CD14-positive monocyte (primary cell): ENCODE data around the gene DNLZ. TPM values are rescaled to one million over a fixed set of nuclear protein-coding genes. Genes with fewer than 3 reads are reported as not detected.

Experiments
- DNase-seq, 3 donors: peaks; one replicate each; pipeline ENCODE4 v3.0.0-alpha.2; 2011 to 2022
- H2AFZ ChIP-seq: 2 replicates; pipeline ENCODE4 v1.6.0; 2012; ENCODE audit warnings: mild to moderate bottlenecking, low read depth, low read length, inconsistent platforms; ENCODE audit not compliant: insufficient read depth, poor library complexity, severe bottlenecking
- H3K27ac ChIP-seq, 2 donors: 1 replicate in 1 of 2; 2 replicates in 1 of 2; pipeline ENCODE4 v1.5.1; 2012 to 2013; ENCODE audit warnings: low read length in 2 of 2, control low read depth in 1 of 2, inconsistent platforms in 1 of 2, low read depth in 1 of 2, mild to moderate bottlenecking in 1 of 2
- H3K27me3 ChIP-seq, 2 donors: one replicate each; pipeline versions ENCODE4 v1.6.0 to v1.6.1; 2011 to 2013; ENCODE audit warnings: low read length in 2 of 2; ENCODE audit not compliant: control insufficient read depth in 2 of 2, insufficient read depth in 2 of 2
- H3K36me3 ChIP-seq, 2 donors: replicated peaks in 1 of 2; 1 replicate in 1 of 2; 2 replicates in 1 of 2; pipeline versions ENCODE4 v1.5.1 to v1.6.1; 2012 to 2013; ENCODE audit warnings: low read length in 2 of 2, control low read depth in 1 of 2, inconsistent platforms in 1 of 2, mild to moderate bottlenecking in 1 of 2; ENCODE audit not compliant: insufficient read depth in 2 of 2, control insufficient read depth in 1 of 2
- H3K4me1 ChIP-seq, 2 donors: 1 replicate in 1 of 2; 2 replicates in 1 of 2; pipeline versions ENCODE4 v1.5.1 to v1.6.1; 2012 to 2013; ENCODE audit warnings: low read length in 2 of 2, control low read depth in 1 of 2, inconsistent platforms in 1 of 2, mild to moderate bottlenecking in 1 of 2, moderate library complexity in 1 of 2; ENCODE audit not compliant: insufficient read depth in 2 of 2, control insufficient read depth in 1 of 2
- H3K4me2 ChIP-seq: replicated peaks from 2 replicates; pipeline ENCODE3; 2012; ENCODE audit warnings: low read length, moderate library complexity, mild to moderate bottlenecking; ENCODE audit not compliant: poor library complexity, severe bottlenecking; ENCODE audit errors: extremely low read depth
- H3K4me3 ChIP-seq, 3 experiments: fragments of 200-600 bp in 1 of 3; sonication (generic) in 1 of 3; replicated peaks in 1 of 3; 1 replicate in 2 of 3; 2 replicates in 1 of 3; pipeline ENCODE4 v1.5.1; 2011 to 2013; ENCODE audit warnings: low read length in 3 of 3, mild to moderate bottlenecking in 3 of 3, control low read depth in 2 of 3, low read depth in 2 of 3, inconsistent platforms in 1 of 3, moderate library complexity in 1 of 3
- H3K79me2 ChIP-seq: 2 replicates; pipeline ENCODE4 v1.6.0; 2012; ENCODE audit warnings: mild to moderate bottlenecking, control low read depth, inconsistent platforms, low read length, moderate library complexity; ENCODE audit not compliant: insufficient read depth
- H3K9ac ChIP-seq: 2 replicates; pipeline ENCODE4 v1.6.0; 2017; ENCODE audit warnings: low read length, mild to moderate bottlenecking; ENCODE audit not compliant: insufficient read depth, poor library complexity, severe bottlenecking
- H3K9me3 ChIP-seq, 2 donors: replicated peaks in 1 of 2; 1 replicate in 1 of 2; 2 replicates in 1 of 2; pipeline versions ENCODE4 v1.5.1 to v1.6.1; 2012 to 2013; ENCODE audit warnings: low read length in 2 of 2, control low read depth in 1 of 2; ENCODE audit not compliant: control insufficient read depth in 1 of 2, insufficient read depth in 1 of 2
- H4K20me1 ChIP-seq: 2 replicates; pipeline ENCODE4 v1.6.0; 2012; ENCODE audit warnings: mild to moderate bottlenecking, low read length, control low read depth, moderate library complexity; ENCODE audit not compliant: insufficient read depth
- H3K27ac Mint-ChIP-seq, 7 donors: one replicate each; pipeline ENCODE4 v1.8.0; 2020; ENCODE audit warnings: mild to moderate bottlenecking in 7 of 7, mixed read lengths in 7 of 7, moderate library complexity in 6 of 7, inconsistent platforms in 2 of 7
- H3K27me3 Mint-ChIP-seq, 3 donors: one replicate each; pipeline ENCODE4 v1.8.0; 2021 to 2022; ENCODE audit warnings: low read depth in 3 of 3, mild to moderate bottlenecking in 3 of 3, mixed read lengths in 3 of 3, moderate library complexity in 3 of 3, inconsistent platforms in 1 of 3
- H3K36me3 Mint-ChIP-seq, 2 donors: one replicate each; pipeline ENCODE4 v1.8.0; 2020; ENCODE audit warnings: mixed read lengths in 2 of 2, inconsistent platforms in 1 of 2, mild to moderate bottlenecking in 1 of 2
- H3K4me1 Mint-ChIP-seq: one replicate; pipeline ENCODE4 v1.8.0; 2020; ENCODE audit warnings: mild to moderate bottlenecking, mixed read lengths
- H3K4me3 Mint-ChIP-seq, 2 donors: one replicate each; pipeline ENCODE4 v1.8.0; 2020; ENCODE audit warnings: mild to moderate bottlenecking in 2 of 2, mixed read lengths in 2 of 2, moderate library complexity in 1 of 2
- H3K9me3 Mint-ChIP-seq, 7 donors: one replicate each; pipeline ENCODE4 v1.8.0; 2020 to 2022; ENCODE audit warnings: mixed read lengths in 7 of 7, mild to moderate bottlenecking in 6 of 7, moderate library complexity in 6 of 7, inconsistent platforms in 2 of 7
- WGBS: methylation state at CpG from one replicate; pipeline ENCODE4 v1.1.5; 2013; ENCODE audit warnings: missing lambda C conversion rate; ENCODE audit not compliant: insufficient coverage; 5-methylcytosine and 5-hydroxymethylcytosine counted together
- intact Hi-C, 2 donors: fragments of 100-400 bp; cut with micrococcal nuclease; formaldehyde crosslinking; loops; one replicate each; pipeline versions ENCODE4 v1.15.0 to v1.15.1; 2023
- polyA plus RNA-seq, 3 donors: library from polyadenylated mRNA; depleted of rRNA in 1 of 3; unstranded in 2 of 3; stranded (reverse) in 1 of 3; fragments of 300-500 nt in 2 of 3; fragments of >200 nt in 1 of 3; fragmentation: Illumina TruSeq in 2 of 3; gene quantifications; 1 replicate in 2 of 3; 2 replicates in 1 of 3; pipeline ENCODE4 v1.2.3, GENCODE V29; 2012 to 2021
- TF ChIP-seq, protein P1 (sequence below): fragments of 200-600 bp; IDR thresholded peaks from one replicate; pipeline ENCODE4 v1.8.0; 2022; ENCODE audit warnings: antibody characterized with exemption, mild to moderate bottlenecking

DNLZ gene
- polyA plus RNA-seq, 3 donors, result 5.1 to 20.5 (median 10.5) TPM

DNA sequence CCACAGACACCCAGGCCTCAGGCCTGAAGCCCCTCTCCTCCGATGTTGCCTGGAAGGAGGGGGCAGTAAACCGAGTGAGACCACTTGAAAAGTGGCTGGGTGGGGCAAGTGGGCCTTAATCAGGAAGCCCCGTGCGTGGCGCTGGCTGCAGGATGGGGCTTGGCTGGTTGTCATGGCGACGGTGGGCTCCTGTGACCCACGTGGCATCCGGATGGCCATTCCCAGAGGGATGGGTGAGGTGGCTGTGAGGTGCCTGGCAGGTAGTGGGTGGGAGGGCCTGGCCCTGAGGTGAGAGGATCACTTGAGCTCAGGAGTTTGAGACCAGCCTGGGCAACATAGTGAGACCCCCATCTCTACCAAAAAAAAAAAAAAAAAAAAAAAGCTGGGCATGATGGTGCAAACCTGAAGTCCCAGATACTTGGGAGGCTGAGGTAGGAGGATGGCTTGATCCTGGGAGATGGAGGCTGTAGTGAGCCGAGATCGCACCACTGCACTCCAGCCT, 31.0 kb downstream of the DNLZ start:
- Mint-ChIP-seq H3K36me3 (no peaks in the 10 kb centered on the region), H3K4me1 (peaks cover 9% of the 10 kb centered on the region), H3K27ac (no peak overlapping the region), H3K9me3 (no peaks in the 10 kb centered on the region), H3K27me3 (peaks cover 7 to 13% (median 10%) of the 10 kb centered on the region in 3 donors), H3K4me3 (no peak overlapping the region)
- TF ChIP-seq, protein P1, sequence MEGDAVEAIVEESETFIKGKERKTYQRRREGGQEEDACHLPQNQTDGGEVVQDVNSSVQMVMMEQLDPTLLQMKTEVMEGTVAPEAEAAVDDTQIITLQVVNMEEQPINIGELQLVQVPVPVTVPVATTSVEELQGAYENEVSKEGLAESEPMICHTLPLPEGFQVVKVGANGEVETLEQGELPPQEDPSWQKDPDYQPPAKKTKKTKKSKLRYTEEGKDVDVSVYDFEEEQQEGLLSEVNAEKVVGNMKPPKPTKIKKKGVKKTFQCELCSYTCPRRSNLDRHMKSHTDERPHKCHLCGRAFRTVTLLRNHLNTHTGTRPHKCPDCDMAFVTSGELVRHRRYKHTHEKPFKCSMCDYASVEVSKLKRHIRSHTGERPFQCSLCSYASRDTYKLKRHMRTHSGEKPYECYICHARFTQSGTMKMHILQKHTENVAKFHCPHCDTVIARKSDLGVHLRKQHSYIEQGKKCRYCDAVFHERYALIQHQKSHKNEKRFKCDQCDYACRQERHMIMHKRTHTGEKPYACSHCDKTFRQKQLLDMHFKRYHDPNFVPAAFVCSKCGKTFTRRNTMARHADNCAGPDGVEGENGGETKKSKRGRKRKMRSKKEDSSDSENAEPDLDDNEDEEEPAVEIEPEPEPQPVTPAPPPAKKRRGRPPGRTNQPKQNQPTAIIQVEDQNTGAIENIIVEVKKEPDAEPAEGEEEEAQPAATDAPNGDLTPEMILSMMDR, result no peak
- intact Hi-C loops, result no loop called here
- H3K4me3 ChIP-seq, result no peak overlapping the region
- no peak overlapping the region for H3K27ac ChIP-seq
- H3K36me3 ChIP-seq, result no peaks in the 10 kb centered on the region
- H3K9me3 ChIP-seq, result no peaks in the 10 kb centered on the region
- no peak overlapping the region for H2AFZ ChIP-seq
- WGBS, result 95% methylated on average over 9 of the region's 11 CpGs
- H3K27me3 ChIP-seq, result peaks cover 0 to 15% of the 10 kb centered on the region in 2 donors
- no peak overlapping the region for H3K4me2 ChIP-seq
- no peaks in the 10 kb centered on the region for H4K20me1 ChIP-seq
- no peak for DNase-seq
- H3K9ac ChIP-seq, result no peak overlapping the region
- peaks cover 13 to 14% of the 10 kb centered on the region in 2 donors for H3K4me1 ChIP-seq
- H3K79me2 ChIP-seq, result no peaks in the 10 kb centered on the region

DNA sequence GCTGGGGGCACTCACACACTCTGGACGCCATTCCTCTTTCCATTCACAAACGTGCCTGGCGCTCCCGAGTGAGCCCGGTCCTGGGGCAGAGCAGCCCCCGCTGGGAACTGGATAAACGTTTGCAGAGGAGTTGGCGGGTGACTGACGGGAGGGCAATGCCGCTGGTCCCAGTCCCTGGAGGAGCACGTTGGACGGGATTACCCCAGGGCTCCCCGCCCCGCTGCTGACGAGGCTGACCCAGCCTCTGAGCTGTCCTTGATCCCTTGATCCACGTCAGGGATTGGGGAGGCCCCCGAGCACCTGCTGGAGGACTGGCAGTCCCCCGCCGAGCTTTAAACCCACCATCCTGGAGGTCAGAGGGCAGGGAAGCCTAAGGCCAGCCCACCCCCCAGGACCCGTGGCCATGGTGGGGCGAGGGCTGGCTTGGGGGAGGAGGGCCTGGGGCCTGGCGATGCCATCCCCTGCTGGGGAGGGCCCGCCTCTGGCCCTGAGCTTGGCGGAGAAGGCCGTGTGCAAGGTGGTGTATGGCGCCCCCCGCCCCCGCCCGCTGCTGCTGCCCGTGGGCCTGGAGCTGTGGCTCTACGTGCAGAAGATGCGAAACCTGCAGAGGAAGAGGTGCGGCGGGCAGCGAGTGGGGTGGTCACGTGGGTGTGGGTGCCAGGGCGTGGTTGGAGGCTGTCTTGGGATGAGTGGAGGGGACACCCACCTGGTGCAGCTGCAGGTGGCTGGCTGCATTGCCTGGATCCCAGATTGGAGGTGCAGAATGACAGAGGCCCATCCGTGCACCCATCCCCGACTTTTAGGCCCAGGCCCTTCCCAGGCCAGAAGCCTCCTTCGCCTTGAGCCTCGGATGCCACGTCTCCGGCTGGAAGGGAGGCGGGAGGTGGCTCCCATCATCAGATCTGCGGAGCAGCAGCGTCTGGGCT, 31.7 kb downstream of the DNLZ start:
- H3K27ac ChIP-seq, result no peak overlapping the region
- peaks cover 10% of the 10 kb centered on the region for H3K4me1 Mint-ChIP-seq
- H3K79me2 ChIP-seq, result no peaks in the 10 kb centered on the region
- no peak overlapping the region for H3K9ac ChIP-seq
- no peak overlapping the region for H2AFZ ChIP-seq
- peaks cover 0 to 19% of the 10 kb centered on the region in 2 donors for H3K27me3 ChIP-seq
- H3K4me2 ChIP-seq, result no peak overlapping the region
- no peaks in the 10 kb centered on the region for H3K36me3 Mint-ChIP-seq
- H3K36me3 ChIP-seq, result no peaks in the 10 kb centered on the region
- no peak overlapping the region for H3K4me3 Mint-ChIP-seq
- intact Hi-C loops, result no loop called here
- peaks cover 8 to 18% (median 11%) of the 10 kb centered on the region in 3 donors for H3K27me3 Mint-ChIP-seq
- TF ChIP-seq, protein P1, result no peak
- H3K4me3 ChIP-seq, result no peak overlapping the region
- no peak for DNase-seq
- peaks cover 16 to 17% of the 10 kb centered on the region in 2 donors for H3K4me1 ChIP-seq
- H3K9me3 ChIP-seq, result no peaks in the 10 kb centered on the region
- peak overlapping the region in 1 of 7 donors; percentile 65 for H3K27ac Mint-ChIP-seq
- no peaks in the 10 kb centered on the region for H4K20me1 ChIP-seq
- 92% methylated on average over 43 of the region's 46 CpGs for WGBS
- no peaks in the 10 kb centered on the region for H3K9me3 Mint-ChIP-seq
